Lower leg skin (tissue), 3 donors: ENCODE results near the gene NAA60.

Experiments used
- POLR2A ChIP-seq, 2 donors: fragments of 450-650 bp; IDR thresholded peaks; one replicate each; pipeline ENCODE4 v1.6.1; 2016 to 2017; ENCODE audit warnings: antibody characterized with exemption in 2 of 2, mild to moderate bottlenecking in 1 of 2, moderate library complexity in 1 of 2
- TF ChIP-seq, protein P1 (sequence below), 3 donors: fragments of 450-650 bp; IDR thresholded peaks; one replicate each; pipeline ENCODE4 v1.5.1; 2016; ENCODE audit warnings: antibody characterized with exemption in 3 of 3, mild to moderate bottlenecking in 3 of 3, moderate library complexity in 2 of 3

- TF ChIP-seq, protein P1, sequence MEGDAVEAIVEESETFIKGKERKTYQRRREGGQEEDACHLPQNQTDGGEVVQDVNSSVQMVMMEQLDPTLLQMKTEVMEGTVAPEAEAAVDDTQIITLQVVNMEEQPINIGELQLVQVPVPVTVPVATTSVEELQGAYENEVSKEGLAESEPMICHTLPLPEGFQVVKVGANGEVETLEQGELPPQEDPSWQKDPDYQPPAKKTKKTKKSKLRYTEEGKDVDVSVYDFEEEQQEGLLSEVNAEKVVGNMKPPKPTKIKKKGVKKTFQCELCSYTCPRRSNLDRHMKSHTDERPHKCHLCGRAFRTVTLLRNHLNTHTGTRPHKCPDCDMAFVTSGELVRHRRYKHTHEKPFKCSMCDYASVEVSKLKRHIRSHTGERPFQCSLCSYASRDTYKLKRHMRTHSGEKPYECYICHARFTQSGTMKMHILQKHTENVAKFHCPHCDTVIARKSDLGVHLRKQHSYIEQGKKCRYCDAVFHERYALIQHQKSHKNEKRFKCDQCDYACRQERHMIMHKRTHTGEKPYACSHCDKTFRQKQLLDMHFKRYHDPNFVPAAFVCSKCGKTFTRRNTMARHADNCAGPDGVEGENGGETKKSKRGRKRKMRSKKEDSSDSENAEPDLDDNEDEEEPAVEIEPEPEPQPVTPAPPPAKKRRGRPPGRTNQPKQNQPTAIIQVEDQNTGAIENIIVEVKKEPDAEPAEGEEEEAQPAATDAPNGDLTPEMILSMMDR (IDR thresholded peaks at IDR 0.05): no peak
- no peak for TF ChIP-seq POLR2A (IDR thresholded peaks at IDR 0.05)
Measured at GRCh38 chr16:3460585-3460984, 17.1 kb downstream of the NAA60 start.
